WTC11 (cell line): ENCODE measurements around the gene ACTRT2.

Source experiments
- CREB1 ChIP-seq: sonication (generic); formaldehyde crosslinking; IDR thresholded peaks from 2 replicates; pipeline ENCODE4 v1.8.0; 2023; ENCODE audit warnings: mild to moderate bottlenecking, missing genetic modification reagents
- CTCF ChIP-seq: fragments of 200-600 bp; IDR thresholded peaks from 2 replicates; pipeline ENCODE4 v1.8.0; 2022; ENCODE audit warnings: antibody characterized with exemption
- E2F4 ChIP-seq: sonication (generic); formaldehyde crosslinking; IDR thresholded peaks from 2 replicates; pipeline ENCODE4 v1.8.1; 2022; ENCODE audit warnings: low read depth, mild to moderate bottlenecking, moderate library complexity, missing genetic modification reagents, borderline replicate concordance
- JAZF1 ChIP-seq: fragments of 250-450 bp; sonication (Bioruptor Pico); IDR thresholded peaks from 2 replicates; pipeline ENCODE4 v1.9.0; 2021; ENCODE audit warnings: moderate library complexity, mild to moderate bottlenecking, inconsistent platforms
- MLX ChIP-seq: sonication (generic); formaldehyde crosslinking; IDR thresholded peaks from 2 replicates; pipeline ENCODE4 v1.8.1; 2023; ENCODE audit warnings: mild to moderate bottlenecking, missing genetic modification reagents, moderate library complexity
- MYBL2 ChIP-seq: sonication (generic); formaldehyde crosslinking; IDR thresholded peaks from 2 replicates; pipeline ENCODE4 v1.8.1; 2023; ENCODE audit warnings: mild to moderate bottlenecking, moderate library complexity, missing genetic modification reagents
- PRRX2 ChIP-seq: fragments of 250-450 bp; sonication (Bioruptor Pico); IDR thresholded peaks from 2 replicates; pipeline ENCODE4 v1.8.0; 2021; ENCODE audit warnings: mild to moderate bottlenecking
- RELA ChIP-seq: sonication (generic); formaldehyde crosslinking; IDR thresholded peaks from 2 replicates; pipeline ENCODE4 v1.8.1; 2022; ENCODE audit warnings: missing genetic modification reagents, mild to moderate bottlenecking, borderline replicate concordance
- SMAD3 ChIP-seq: sonication (generic); formaldehyde crosslinking; IDR thresholded peaks from 2 replicates; pipeline ENCODE4 v1.8.0; 2022; ENCODE audit warnings: missing genetic modification reagents, mild to moderate bottlenecking, borderline replicate concordance
- USF2 ChIP-seq: sonication (generic); formaldehyde crosslinking; IDR thresholded peaks from 2 replicates; pipeline ENCODE4 v1.8.1; 2023; ENCODE audit warnings: mild to moderate bottlenecking, missing genetic modification reagents, moderate library complexity
- ZNF138 ChIP-seq: sonication (generic); formaldehyde crosslinking; conservative IDR thresholded peaks from 2 replicates; pipeline ENCODE4 v1.8.1; 2022; ENCODE audit warnings: mild to moderate bottlenecking, moderate library complexity, missing genetic modification reagents
- ZNF281 ChIP-seq: sonication (generic); formaldehyde crosslinking; IDR thresholded peaks from 2 replicates; pipeline ENCODE4 v1.8.0; 2023; ENCODE audit warnings: mild to moderate bottlenecking, missing genetic modification reagents
- ZNF416 ChIP-seq: fragments of 250-450 bp; sonication (Bioruptor Pico); IDR thresholded peaks from 2 replicates; pipeline ENCODE4 v1.9.0; 2021; ENCODE audit warnings: mild to moderate bottlenecking, inconsistent platforms

GRCh38 chr1:3065396-3065795, 44.1 kb downstream of the ACTRT2 start:
- TF ChIP-seq USF2 (CRISPR knock-in tag) = no peak
- no peak for TF ChIP-seq MLX (CRISPR knock-in tag)
- no peak for TF ChIP-seq ZNF281 (CRISPR knock-in tag)
- no peak for TF ChIP-seq SMAD3 (CRISPR knock-in tag)
- TF ChIP-seq CREB1 (CRISPR knock-in tag) = no peak
- no peak for TF ChIP-seq ZNF138 (CRISPR knock-in tag)
- no peak for TF ChIP-seq E2F4 (CRISPR knock-in tag)
- TF ChIP-seq CTCF = no peak
- TF ChIP-seq MYBL2 (CRISPR knock-in tag) = no peak
- TF ChIP-seq PRRX2 (CRISPR knock-in tag) = no peak
- no peak for TF ChIP-seq ZNF416 (CRISPR knock-in tag)
- TF ChIP-seq JAZF1 = no peak
- no peak for TF ChIP-seq RELA (CRISPR knock-in tag)
